Stomach smooth muscle (tissue), 2 donors: Measurements from ENCODE around the gene ATP8B3.

ENCODE experiments used
- H3K27ac ChIP-seq: one replicate; pipeline ENCODE4 v1.7.0; 2013; ENCODE audit warnings: mild to moderate bottlenecking, low read length, inconsistent platforms
- H3K27me3 ChIP-seq, 2 donors: one replicate each; pipeline ENCODE4 v1.7.0; 2013; ENCODE audit warnings: low read length in 2 of 2; ENCODE audit not compliant: insufficient read depth in 2 of 2, control insufficient read depth in 1 of 2
- H3K36me3 ChIP-seq, 2 donors: one replicate each; pipeline ENCODE4 v1.7.0; 2013; ENCODE audit warnings: low read length in 2 of 2; ENCODE audit not compliant: control insufficient read depth in 2 of 2, insufficient read depth in 2 of 2
- H3K4me1 ChIP-seq: one replicate; pipeline ENCODE4 v1.7.0; 2013; ENCODE audit warnings: low read length; ENCODE audit not compliant: control insufficient read depth, insufficient read depth
- H3K4me3 ChIP-seq, 2 donors: one replicate each; pipeline ENCODE4 v1.7.0; 2013; ENCODE audit warnings: low read length in 2 of 2
- H3K9ac ChIP-seq, 2 donors: one replicate each; pipeline ENCODE4 v1.7.0; 2013; ENCODE audit warnings: low read length in 2 of 2, mild to moderate bottlenecking in 1 of 2
- H3K9me3 ChIP-seq, 2 donors: one replicate each; pipeline ENCODE4 v1.7.0; 2013; ENCODE audit warnings: low read length in 2 of 2; ENCODE audit not compliant: control insufficient read depth in 2 of 2
- donor health status: healthy.
- donor health status: Pancreatic carcinoma.

Gene ATP8B3

DNA sequence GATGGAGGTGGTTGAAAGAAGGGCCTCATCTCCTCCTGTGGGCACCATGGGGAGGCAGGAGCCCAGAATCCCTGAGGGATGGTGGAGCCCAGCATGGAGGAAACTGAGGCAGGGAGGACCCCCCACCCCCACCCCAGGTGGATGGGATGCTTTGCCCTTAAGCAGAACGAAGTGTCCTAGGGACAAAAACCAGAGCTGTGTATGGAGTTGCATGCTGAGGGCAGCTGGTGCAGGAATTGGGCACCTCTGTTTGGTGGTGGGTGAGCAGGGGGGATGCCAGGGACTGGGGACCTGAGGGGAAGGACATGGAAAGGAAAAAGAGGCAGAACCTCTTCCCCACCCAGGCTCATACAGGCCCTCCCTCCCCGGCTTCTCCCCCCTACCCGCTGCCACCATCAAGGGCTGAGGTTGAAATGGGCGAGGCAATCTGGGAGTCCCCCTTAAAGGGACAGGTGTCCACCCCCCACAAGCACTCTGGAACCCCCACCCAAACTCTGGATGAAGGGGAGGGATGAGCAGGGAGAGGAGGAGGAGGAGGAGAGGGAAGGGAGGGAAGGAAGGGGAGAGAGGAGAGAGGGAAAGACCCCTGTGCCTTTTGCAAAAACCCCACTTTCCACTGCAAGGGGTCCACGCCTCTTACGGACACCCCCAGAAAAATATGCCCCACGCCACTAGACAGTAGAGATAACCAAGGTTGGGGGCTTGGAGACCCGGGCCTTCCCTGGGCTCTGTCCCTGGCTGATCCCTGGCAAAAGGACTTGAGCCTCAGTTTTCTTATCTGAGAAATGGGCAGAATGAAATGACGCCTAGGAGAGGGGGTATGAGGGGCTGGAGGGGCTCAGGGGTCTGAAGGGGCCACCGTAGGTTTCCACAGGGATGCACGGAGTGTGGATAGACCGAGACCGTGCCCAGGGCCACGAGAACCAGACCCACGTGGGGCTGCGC is 52.8 kb downstream of the ATP8B3 start:
- no peak overlapping the region for H3K27ac ChIP-seq
- H3K9me3 ChIP-seq = no peaks in the 10 kb centered on the region
- H3K9ac ChIP-seq = no peak overlapping the region
- H3K4me1 ChIP-seq = peaks cover 12% of the 10 kb centered on the region
- no peaks in the 10 kb centered on the region for H3K36me3 ChIP-seq
- H3K4me3 ChIP-seq = no peak overlapping the region
- H3K27me3 ChIP-seq = peaks cover 46 to 76% of the 10 kb centered on the region in 2 donors

DNA sequence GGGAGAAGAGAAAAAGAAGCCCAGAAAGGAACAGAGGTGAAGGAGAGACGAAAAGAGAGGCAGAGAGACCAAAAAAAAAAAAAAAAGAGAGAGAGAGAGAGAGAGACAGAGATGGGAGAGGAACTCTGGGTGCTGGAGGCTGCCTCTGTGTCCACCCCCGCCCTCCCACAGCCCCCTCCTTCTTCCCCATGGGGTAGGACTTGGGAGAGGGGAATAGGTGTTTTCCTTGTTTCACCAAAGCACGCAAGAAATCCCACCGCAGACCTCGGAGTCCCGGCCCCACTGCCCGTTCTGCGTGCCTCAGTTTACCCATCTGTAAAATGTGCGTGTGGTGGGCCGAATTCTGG is 53.9 kb downstream of the ATP8B3 start:
- H3K9ac ChIP-seq = no peak overlapping the region
- no peaks in the 10 kb centered on the region for H3K36me3 ChIP-seq
- peaks cover 14% of the 10 kb centered on the region for H3K4me1 ChIP-seq
- peaks cover 45 to 69% of the 10 kb centered on the region in 2 donors for H3K27me3 ChIP-seq
- no peak overlapping the region for H3K27ac ChIP-seq
- no peak overlapping the region for H3K4me3 ChIP-seq
- no peaks in the 10 kb centered on the region for H3K9me3 ChIP-seq

DNA sequence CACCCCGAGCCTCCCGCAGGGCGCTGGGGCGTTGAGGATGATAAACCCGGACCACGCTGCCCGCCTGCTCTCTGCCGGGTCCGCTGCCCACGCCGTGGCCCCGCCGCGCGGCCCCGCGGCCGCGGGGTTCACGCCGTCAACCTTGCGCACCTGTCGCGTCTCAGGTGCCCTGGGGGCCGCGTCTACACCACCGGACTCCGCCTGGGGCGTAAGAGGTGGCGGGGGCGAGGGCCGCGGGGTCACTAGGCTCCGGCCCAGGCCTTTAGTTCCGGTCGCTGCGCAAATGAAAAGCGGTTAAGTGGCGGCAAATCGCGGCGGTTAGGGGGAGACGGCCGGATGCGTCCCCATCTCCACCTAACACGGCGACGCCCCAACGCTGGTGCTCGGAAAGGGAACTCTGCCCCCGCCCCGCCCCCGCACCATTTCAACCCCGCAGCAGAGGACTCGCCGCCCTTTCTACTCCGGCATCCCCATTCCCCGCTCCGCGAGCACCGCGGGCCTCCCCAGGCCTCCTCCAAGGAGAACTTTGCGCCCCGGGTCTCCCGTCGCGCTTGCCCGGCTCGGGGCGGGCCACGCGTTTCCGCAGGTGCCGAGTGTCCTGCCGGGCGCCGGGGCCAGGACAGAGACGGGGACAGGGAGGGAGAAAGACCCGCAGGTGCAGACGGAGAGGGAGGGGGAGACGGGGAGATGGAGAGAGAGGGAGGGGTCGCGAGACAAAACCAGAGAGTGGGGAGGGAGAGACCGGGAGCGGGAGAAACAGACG is 54.4 kb downstream of the ATP8B3 start:
- H3K27ac ChIP-seq = no peak overlapping the region

DNA sequence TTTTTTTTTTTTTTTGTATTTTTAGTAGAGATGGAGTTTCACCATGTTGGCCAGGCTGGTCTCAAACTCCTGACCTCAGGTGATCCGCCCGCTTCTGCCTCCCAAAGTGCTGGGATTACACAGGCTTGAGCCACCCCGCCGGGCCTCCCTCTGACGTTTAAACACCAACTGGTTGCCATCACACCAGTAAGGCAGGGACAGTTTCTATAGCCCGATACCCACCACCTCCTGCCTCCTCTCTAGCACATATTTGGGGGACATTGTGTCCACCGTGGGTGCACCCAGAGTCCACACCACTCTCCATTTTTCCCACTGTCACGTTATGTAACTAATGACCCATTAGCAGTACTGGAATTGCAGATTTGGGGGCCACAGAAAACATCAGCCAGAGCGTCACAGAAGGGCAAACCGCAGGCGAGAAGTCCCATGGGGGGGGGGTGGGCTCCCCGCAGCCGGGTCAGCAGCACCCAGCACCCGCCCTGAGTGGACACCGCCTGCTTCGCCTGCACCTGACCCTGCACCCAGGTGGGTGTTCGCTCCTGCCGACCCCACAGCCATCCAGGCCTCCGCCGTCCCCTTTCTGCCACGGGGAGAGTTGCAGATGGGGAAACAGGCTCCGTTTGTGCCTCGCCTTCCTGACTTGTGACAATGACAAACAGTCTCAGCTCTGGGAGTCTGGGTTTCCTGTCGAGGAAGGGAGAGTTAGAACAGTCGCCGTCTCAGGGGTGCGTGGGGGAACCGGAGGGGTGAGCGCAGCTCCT is 55.2 kb downstream of the ATP8B3 start:
- H3K27me3 ChIP-seq = peaks cover 53 to 76% of the 10 kb centered on the region in 2 donors
- peaks cover 14% of the 10 kb centered on the region for H3K4me1 ChIP-seq
- H3K9me3 ChIP-seq = no peaks in the 10 kb centered on the region
- H3K36me3 ChIP-seq = no peaks in the 10 kb centered on the region
- H3K9ac ChIP-seq = no peak overlapping the region
- H3K4me3 ChIP-seq = no peak overlapping the region
- H3K27ac ChIP-seq = no peak overlapping the region

More for the DNA sequence above, 54.4 kb downstream of the ATP8B3 start:
- Histone ChIP-seq H3K9ac (no peak overlapping the region), H3K9me3 (no peaks in the 10 kb centered on the region), H3K4me3 (no peak overlapping the region), H3K36me3 (no peaks in the 10 kb centered on the region), H3K4me1 (peaks cover 14% of the 10 kb centered on the region), H3K27me3 (peaks cover 48 to 75% of the 10 kb centered on the region in 2 donors)

DNA sequence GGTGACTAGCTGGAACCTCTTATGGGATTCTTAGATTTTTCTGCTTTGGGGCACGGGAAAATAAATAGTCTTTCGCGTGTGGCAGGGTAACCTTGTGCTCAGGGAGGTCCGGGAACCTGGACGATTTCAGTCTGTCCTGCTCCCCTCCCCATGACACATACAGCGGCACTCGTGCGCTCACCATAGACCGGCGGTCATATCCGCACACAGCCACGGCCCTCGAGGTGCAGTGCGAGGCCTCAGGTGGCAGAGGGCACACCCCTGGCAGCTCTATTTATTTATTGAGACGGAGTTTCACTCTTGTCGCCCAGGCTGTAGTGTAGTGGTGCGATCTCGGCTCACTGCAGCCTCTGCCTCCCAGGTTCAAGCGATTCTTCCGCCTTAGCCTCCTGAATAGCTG is 55.8 kb downstream of the ATP8B3 start:
- H3K9ac ChIP-seq = no peak overlapping the region
- H3K27me3 ChIP-seq = peaks cover 53 to 79% of the 10 kb centered on the region in 2 donors
- no peak overlapping the region for H3K27ac ChIP-seq
- no peak overlapping the region for H3K4me3 ChIP-seq
- H3K4me1 ChIP-seq = peaks cover 14% of the 10 kb centered on the region
- H3K36me3 ChIP-seq = no peaks in the 10 kb centered on the region
- no peaks in the 10 kb centered on the region for H3K9me3 ChIP-seq

DNA sequence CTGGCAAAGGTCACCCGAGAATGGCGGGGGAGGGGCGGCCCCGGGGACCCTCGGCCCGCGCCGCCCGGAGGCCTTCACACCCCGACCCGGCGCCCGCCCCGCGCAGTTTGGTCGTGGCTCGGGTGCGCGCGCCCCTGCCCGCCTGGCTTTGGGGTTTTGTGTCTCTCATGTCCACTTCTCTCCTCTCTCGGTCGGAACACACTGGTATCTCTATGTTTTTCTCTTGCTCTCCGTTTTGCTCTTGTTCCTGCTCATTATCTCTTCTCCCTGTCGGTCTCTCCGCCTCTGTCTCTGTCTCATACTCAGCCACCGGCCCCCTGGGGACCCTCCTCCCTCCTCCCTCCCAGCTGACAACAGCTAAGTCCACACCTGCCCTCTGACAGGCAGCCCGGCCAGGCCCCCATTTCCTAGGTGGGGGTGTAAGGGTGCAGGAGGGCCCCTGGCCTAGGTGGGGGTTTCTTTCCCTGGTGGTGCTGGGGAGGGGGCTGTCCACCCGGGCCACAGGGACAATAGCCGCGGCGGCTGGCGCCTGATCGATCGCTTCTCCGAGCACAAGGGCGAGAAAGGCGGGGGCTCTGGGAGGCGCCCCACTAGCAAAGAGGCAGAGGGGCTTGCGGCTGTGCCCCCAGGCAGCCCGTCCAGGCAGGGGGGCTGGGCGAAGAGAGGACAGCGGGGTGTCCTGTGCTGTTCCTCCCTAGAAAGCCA is 56.5 kb downstream of the ATP8B3 start:
- Histone ChIP-seq H3K9me3 (no peaks in the 10 kb centered on the region), H3K27me3 (peaks cover 58 to 83% of the 10 kb centered on the region in 2 donors), H3K27ac (no peak overlapping the region), H3K4me3 (no peak overlapping the region), H3K4me1 (peaks cover 14% of the 10 kb centered on the region), H3K9ac (no peak overlapping the region), H3K36me3 (no peaks in the 10 kb centered on the region)

DNA sequence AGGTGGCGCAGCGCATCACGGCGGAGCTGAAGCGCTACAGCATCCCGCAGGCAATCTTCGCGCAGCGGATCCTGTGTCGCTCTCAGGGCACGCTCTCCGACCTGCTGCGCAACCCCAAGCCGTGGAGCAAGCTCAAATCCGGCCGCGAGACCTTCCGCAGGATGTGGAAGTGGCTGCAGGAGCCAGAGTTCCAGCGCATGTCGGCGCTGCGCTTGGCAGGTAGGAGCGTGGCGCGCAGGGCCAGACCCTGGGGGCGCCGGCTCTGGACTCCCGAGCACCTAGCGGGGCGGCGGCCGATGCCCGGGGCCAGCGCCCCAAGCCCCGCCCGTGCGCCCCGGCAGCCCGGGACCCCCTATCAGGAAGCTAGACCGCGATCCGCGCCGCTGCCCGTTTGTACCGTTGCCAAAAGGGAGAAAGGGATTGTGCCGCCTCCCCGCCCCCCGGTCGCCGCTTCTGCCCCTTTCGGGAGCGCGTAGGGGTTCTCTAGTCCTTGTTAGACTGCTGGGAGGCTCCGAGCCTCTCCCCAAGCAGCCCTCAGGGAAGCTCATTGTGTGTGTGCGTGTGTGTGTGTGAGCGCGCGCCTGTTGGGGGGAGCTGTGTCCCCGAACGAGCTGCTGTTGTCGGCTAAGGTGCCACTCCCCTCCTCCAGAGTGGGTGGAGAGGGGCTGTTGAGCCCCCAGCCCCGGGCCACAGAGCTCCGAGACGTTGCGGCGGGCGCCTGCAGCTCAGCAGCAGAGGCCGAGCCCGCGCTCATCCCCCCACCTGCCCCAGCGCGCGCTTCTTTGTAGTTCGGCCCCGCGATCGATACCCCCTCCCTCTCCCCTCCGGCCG is 57.2 kb downstream of the ATP8B3 start:
- H3K27ac ChIP-seq = no peak overlapping the region
- no peak overlapping the region for H3K9ac ChIP-seq
- no peaks in the 10 kb centered on the region for H3K9me3 ChIP-seq
- no peak overlapping the region for H3K4me3 ChIP-seq
- H3K36me3 ChIP-seq = no peaks in the 10 kb centered on the region
- H3K4me1 ChIP-seq = peaks cover 19% of the 10 kb centered on the region
- peaks cover 61 to 83% of the 10 kb centered on the region in 2 donors for H3K27me3 ChIP-seq

DNA sequence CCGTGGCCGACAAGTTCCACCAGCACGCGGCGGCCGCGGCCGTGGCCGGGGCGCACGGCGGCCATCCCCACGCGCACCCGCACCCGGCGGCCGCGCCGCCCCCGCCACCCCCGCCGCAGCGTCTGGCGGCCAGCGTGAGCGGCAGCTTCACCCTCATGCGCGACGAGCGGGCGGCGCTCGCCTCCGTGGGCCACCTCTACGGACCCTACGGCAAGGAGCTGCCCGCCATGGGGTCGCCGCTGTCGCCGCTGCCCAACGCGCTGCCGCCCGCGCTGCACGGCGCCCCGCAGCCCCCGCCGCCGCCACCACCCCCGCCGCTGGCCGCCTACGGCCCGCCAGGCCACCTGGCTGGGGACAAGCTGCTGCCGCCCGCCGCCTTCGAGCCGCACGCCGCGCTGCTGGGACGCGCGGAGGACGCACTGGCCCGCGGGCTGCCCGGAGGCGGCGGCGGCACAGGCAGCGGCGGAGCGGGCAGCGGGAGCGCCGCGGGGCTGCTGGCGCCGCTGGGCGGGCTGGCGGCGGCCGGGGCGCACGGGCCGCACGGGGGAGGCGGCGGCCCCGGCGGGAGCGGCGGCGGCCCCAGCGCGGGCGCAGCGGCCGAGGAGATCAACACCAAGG is 57.9 kb downstream of the ATP8B3 start:
- no peak overlapping the region for H3K4me3 ChIP-seq
- H3K9ac ChIP-seq = no peak overlapping the region
- H3K9me3 ChIP-seq = no peaks in the 10 kb centered on the region
- H3K27ac ChIP-seq = no peak overlapping the region
- peaks cover 56 to 83% of the 10 kb centered on the region in 2 donors for H3K27me3 ChIP-seq
- no peaks in the 10 kb centered on the region for H3K36me3 ChIP-seq
- H3K4me1 ChIP-seq = peaks cover 25% of the 10 kb centered on the region
